HepG2 (cell line): ENCODE results near the gene KIF1B.

Source experiments
- BRD4 ChIP-seq: sonication (generic); formaldehyde crosslinking; IDR thresholded peaks from 2 replicates; pipeline ENCODE4 v1.4.0; 2020; ENCODE audit warnings: missing genetic modification reagents
- CTCF ChIP-seq: sonication (generic); formaldehyde crosslinking; IDR thresholded peaks from 2 replicates; pipeline ENCODE4 v1.5.0; 2020; ENCODE audit warnings: mild to moderate bottlenecking, missing genetic modification reagents, moderate library complexity
- ETV6 ChIP-seq: sonication (generic); formaldehyde crosslinking; conservative IDR thresholded peaks from 2 replicates; pipeline ENCODE4 v1.4.0; 2020; ENCODE audit warnings: missing genetic modification reagents
- HCFC1 ChIP-seq: fragments of 150-350 bp; IDR thresholded peaks from 2 replicates; pipeline ENCODE4 v1.6.1; 2014; ENCODE audit warnings: low read depth, low read length
- HOXA7 ChIP-seq: sonication (generic); formaldehyde crosslinking; IDR thresholded peaks from 2 replicates; pipeline ENCODE4 v1.8.1; 2022; ENCODE audit warnings: mild to moderate bottlenecking, missing genetic modification reagents, moderate library complexity
- MIER2 ChIP-seq: IDR thresholded peaks from 2 replicates; pipeline ENCODE4 v1.6.1; 2016; ENCODE audit warnings: missing biosample characterization, missing genetic modification reagents
- MZF1 ChIP-seq: sonication (generic); formaldehyde crosslinking; IDR thresholded peaks from 2 replicates; pipeline ENCODE4 v1.8.1; 2023; ENCODE audit warnings: mild to moderate bottlenecking, missing genetic modification reagents, borderline replicate concordance
- RORA ChIP-seq: sonication (generic); formaldehyde crosslinking; IDR thresholded peaks from 2 replicates; pipeline ENCODE4 v1.5.0; 2020; ENCODE audit warnings: mild to moderate bottlenecking, missing genetic modification reagents, moderate library complexity
- ZNF780A ChIP-seq: sonication (generic); formaldehyde crosslinking; IDR thresholded peaks from 2 replicates; pipeline ENCODE4 v1.8.0; 2022; ENCODE audit warnings: mild to moderate bottlenecking, missing genetic modification reagents, moderate library complexity

- TF ChIP-seq BRD4 (CRISPR knock-in tag) = no peak
- TF ChIP-seq HCFC1 = no peak
- TF ChIP-seq CTCF (CRISPR knock-in tag) = no peak
- TF ChIP-seq ETV6 (CRISPR knock-in tag) = no peak
- TF ChIP-seq MZF1 = no peak
- TF ChIP-seq MIER2 (CRISPR knock-in tag) = no peak
- TF ChIP-seq RORA (CRISPR knock-in tag) = no peak
- no peak for TF ChIP-seq ZNF780A (CRISPR knock-in tag)
- no peak for TF ChIP-seq HOXA7 (CRISPR knock-in tag)
Measured at GRCh38 chr1:10249808-10250457, 39.6 kb downstream of the KIF1B start.
